Kidney epithelial cell (primary cell): Measurements from ENCODE around the gene GAS6. TPM values are rescaled to one million over a fixed set of nuclear protein-coding genes. Genes with fewer than 3 reads are reported as not detected.
"Not testable (repeated sequence)": the region's sequence is repeated elsewhere in the genome, so short reads cannot be mapped to it uniquely, and the experiment has no call there.

Experiments
- DNase-seq: peaks from one replicate; pipeline ENCODE4 v3.0.0-alpha.2; 2010; ENCODE audit warnings: low read depth
- H3K27me3 ChIP-seq: 2 replicates; pipeline ENCODE4 v1.6.0; 2011; ENCODE audit warnings: low read length; ENCODE audit not compliant: control insufficient read depth, insufficient read depth
- H3K36me3 ChIP-seq: 2 replicates; pipeline ENCODE4 v1.5.1; 2011; ENCODE audit warnings: low read length; ENCODE audit not compliant: control insufficient read depth, insufficient read depth
- H3K4me3 ChIP-seq: 2 replicates; pipeline ENCODE4 v1.5.1; 2011; ENCODE audit warnings: low read depth, mild to moderate bottlenecking, control low read depth, low read length
- total RNA-seq: library from RNA; depleted of rRNA; stranded (reverse); fragments of >200 nt; gene quantifications from 2 replicates; pipeline ENCODE4 v1.2.3, GENCODE V29; 2015
- TF ChIP-seq, protein P1 (sequence below): IDR thresholded peaks from 2 replicates; pipeline ENCODE4 v1.5.1; 2011; ENCODE audit warnings: mild to moderate bottlenecking, moderate library complexity, low read length, control low read depth, inconsistent platforms; ENCODE audit not compliant: insufficient read depth, poor library complexity, severe bottlenecking

GAS6 gene
- total RNA-seq, 1 donor from 2014 or later = 99.6 TPM

DNA sequence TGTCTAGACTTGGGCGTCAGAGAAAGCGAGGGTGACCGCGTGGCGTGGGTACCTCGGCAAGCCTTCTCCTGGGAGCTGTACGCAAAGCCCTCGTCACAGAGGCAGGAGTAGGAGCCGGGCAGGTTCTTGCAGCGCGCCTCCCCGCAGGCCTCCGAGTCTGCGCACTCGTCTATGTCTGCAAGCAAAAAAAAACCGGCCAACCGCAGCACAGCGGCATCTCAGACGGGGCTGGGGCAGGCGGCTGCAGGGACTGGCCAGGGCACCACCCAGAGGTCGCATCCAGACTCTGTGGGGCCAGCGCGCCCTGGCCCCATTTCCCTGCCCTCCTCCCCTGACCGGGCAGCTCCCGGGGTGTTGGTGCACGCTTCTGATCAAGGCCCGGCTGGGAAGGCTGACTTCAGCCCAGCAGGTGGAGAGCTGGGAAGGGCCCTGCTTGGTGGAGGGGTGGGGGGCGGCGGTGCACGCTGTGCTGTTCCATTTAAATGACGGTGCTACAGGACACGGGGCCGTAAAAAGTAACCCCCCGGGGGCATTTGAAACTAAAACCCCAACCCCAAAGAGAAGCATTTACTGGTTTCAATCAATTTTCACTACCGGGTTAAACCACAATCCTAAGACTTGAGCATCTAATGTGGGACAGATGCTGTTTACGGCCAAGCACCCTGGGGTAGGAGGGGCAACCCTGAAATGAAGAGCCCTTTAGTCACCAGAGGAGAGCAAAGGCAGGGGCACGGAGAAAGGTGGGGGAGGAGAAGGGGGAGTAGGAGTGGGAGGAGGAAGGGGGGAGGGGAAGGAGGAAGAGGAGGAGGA, 28.2 kb downstream of the GAS6 start:
- H3K4me3 ChIP-seq = no peak overlapping the region
- DNase-seq = no peak
- TF ChIP-seq, protein P1, sequence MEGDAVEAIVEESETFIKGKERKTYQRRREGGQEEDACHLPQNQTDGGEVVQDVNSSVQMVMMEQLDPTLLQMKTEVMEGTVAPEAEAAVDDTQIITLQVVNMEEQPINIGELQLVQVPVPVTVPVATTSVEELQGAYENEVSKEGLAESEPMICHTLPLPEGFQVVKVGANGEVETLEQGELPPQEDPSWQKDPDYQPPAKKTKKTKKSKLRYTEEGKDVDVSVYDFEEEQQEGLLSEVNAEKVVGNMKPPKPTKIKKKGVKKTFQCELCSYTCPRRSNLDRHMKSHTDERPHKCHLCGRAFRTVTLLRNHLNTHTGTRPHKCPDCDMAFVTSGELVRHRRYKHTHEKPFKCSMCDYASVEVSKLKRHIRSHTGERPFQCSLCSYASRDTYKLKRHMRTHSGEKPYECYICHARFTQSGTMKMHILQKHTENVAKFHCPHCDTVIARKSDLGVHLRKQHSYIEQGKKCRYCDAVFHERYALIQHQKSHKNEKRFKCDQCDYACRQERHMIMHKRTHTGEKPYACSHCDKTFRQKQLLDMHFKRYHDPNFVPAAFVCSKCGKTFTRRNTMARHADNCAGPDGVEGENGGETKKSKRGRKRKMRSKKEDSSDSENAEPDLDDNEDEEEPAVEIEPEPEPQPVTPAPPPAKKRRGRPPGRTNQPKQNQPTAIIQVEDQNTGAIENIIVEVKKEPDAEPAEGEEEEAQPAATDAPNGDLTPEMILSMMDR = no peak
- H3K36me3 ChIP-seq = no peaks in the 10 kb centered on the region
- H3K27me3 ChIP-seq = no peaks in the 10 kb centered on the region

DNA sequence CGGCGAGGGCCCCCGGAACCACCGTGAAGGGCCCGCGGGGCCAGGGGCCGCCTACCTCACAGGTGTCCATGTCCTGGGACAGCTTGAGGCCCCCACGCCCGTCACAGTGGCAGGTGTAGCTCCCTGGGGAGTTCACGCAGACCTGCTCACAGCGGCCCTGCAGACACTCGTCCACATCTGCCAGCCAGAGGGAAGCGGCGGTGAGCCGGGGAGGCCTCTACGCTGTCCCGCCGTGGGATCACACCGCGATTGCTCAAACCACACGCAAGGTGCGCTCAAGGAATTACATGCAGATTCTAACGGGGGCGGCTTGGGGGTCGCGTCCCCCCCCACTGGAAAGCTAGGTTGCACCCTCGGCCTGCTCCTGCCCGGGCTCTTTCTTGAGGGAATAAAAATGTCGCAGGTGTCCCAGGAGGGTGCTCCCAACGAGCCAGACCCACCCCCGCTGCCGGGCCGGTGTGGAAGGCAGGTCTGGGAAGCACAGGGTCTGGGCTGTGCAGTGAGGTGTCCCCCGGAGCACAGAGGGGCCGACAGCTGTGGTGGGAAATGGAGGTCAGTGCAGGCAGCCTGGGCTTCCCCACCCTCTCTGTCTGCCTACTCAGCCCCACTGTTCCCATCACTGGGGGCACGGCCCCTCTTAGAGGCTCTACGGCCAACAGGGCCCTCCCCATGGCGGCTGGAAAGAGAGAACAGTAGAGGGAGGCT, 29.2 kb downstream of the GAS6 start:
- Histone ChIP-seq H3K27me3 (no peaks in the 10 kb centered on the region), H3K4me3 (no peak overlapping the region), H3K36me3 (no peaks in the 10 kb centered on the region)
- DNase-seq = no peak
- TF ChIP-seq, protein P1 = no peak

DNA sequence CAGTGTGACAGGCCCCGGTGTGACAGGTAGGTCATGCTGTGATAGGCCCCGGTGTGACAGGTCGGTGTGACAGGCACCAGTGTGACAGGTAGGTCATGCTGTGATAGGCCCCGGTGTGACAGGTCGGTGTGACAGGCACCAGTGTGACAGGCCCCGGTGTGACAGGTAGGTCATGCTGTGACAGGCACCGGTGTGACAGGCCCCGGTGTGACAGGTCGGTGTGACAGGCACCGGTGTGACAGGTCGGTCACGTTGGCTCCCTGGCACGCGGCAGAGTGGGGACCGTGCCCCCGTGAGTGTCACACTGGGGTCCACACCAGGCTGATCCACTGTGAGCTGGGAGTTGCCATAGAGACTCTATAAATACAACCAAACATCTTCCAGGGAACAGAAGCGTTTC, 29.9 kb downstream of the GAS6 start:
- not testable (repeated sequence) for DNase-seq, H3K27me3 ChIP-seq, H3K4me3 ChIP-seq, H3K36me3 ChIP-seq

DNA sequence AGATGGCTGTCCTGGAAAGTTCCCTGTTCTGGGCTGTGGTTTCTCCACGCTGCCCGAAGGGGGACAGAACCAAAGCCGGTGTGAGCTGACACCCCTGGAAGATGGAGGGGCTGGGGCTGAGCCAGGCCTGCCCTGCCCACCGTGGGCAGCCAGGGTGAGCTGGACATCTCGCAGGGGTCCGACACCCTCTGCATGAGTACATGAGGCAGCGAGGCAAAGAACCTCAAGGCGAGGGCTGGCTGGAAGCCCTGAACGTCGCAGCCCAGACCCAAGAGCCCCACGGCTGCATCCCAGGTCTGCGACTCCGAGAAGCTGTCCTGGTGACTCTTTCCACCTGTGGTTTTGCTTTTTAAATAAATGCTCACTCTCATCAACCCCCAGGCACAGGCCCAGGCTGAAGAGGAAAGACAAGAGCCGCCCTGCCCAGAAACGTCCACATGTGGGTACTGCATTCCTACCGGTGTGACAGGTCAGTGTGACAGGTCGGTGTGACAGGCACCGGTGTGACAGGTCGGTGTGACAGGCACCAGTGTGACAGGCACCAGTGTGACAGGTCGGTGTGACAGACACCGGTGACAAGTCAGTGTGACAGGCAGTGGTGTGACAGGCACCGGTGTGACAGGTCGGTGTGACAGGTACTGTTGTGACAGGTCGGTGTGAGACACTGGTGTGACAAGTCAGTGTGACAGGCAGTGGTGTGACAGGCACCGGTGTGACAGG, 30.6 kb downstream of the GAS6 start:
- TF ChIP-seq, protein P1 = no peak
- Histone ChIP-seq H3K4me3 (no peak overlapping the region), H3K27me3 (no peaks in the 10 kb centered on the region), H3K36me3 (peaks cover 3% of the 10 kb centered on the region)
- no peak for DNase-seq

DNA sequence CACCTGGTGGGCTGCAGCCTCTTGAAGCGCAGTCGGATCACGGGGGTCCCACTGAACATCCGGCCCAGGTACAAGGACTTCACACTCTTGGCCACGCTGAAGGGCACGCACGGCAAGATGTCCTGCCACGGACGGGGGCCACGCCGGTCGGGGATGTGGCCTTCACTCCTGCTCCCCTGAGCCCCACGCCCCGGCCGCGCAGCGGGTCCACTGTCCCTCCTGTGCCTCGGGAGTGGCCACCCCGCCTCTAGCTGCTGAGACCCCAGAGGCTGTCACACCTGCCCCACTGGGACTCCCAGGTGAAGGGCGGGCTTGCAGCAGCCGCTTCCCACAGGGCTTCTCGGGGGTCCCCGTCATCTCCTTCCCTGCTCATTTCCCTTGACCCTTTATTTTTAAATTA, 31.2 kb downstream of the GAS6 start:
- TF ChIP-seq, protein P1 = no peak
- Histone ChIP-seq H3K36me3 (peaks cover 3% of the 10 kb centered on the region), H3K4me3 (no peak overlapping the region), H3K27me3 (no peaks in the 10 kb centered on the region)
- DNase-seq = no peak

DNA sequence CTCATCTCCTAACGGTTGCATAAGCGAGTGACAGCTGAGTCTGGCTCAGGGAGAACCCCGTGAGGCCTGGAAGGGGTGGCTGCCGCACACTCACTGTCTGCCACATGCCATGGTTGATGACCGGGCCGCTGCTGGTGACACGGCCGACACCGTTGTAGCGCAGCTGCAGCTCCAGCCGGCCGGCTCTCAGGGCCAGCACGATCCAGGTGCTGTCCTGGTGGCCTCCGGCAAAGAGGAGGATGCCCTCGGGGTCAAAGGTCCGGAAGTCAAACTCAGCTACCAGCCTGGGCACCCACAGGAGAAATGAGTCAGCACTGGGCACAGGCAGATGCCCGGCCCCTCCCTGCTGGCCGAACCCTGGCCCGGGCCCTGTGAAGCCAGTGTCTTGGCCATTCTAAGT, 31.7 kb downstream of the GAS6 start:
- TF ChIP-seq, protein P1 = no peak
- Histone ChIP-seq H3K4me3 (no peak overlapping the region), H3K36me3 (peaks cover 3% of the 10 kb centered on the region), H3K27me3 (no peaks in the 10 kb centered on the region)
- DNase-seq = no peak
